HG03064 (cell line): ENCODE data around the gene KLK6.
"Not testable (repeated sequence)": the region's sequence is repeated elsewhere in the genome, so short reads cannot be mapped to it uniquely, and the experiment has no call there.

Experiments
- ATAC-seq: cut with Tn5 transposase; IDR thresholded peaks from one replicate; pipeline ENCODE4 v1.9.1; 2021; ENCODE audit warnings: low read depth; ENCODE audit not compliant: unreplicated experiment

The KLK6 gene

GRCh38 chr19:50994129-50994528 lies 24.7 kb upstream of the KLK6 start:
- ATAC-seq = no peak

- no peak for ATAC-seq
Observed at GRCh38 chr19:50992666-50993035, 23.3 kb upstream of the KLK6 start.

- ATAC-seq = not testable (repeated sequence)
Observed at GRCh38 chr19:50984416-50984815, 15.0 kb upstream of the KLK6 start.

- no peak for ATAC-seq
Observed at GRCh38 chr19:50983625-50984292, 14.4 kb upstream of the KLK6 start, which contains the start of gene KLK7. KLK7 (minus strand) TSS chr19:50983917; CDS start chr19:50982399, 1,518 bp downstream.

GRCh38 chr19:50982186-50982585 lies 12.8 kb upstream of the KLK6 start:
- no peak for ATAC-seq

GRCh38 chr19:50981587-50982146 lies 12.3 kb upstream of the KLK6 start:
- ATAC-seq = no peak

GRCh38 chr19:50980208-50980607 lies 10.8 kb upstream of the KLK6 start:
- ATAC-seq = no peak

GRCh38 chr19:50979758-50980157 lies 10.4 kb upstream of the KLK6 start:
- ATAC-seq = no peak

GRCh38 chr19:50978772-50979390 lies 9.5 kb upstream of the KLK6 start:
- no peak for ATAC-seq

- ATAC-seq = no peak
Observed at GRCh38 chr19:50977626-50978025, 8.2 kb upstream of the KLK6 start.

- ATAC-seq = no peak
Observed at GRCh38 chr19:50975766-50976165, 6.4 kb upstream of the KLK6 start.

GRCh38 chr19:50974702-50975556 lies 5.5 kb upstream of the KLK6 start:
- ATAC-seq = no peak

- ATAC-seq = no peak
Observed at GRCh38 chr19:50972795-50973376, 3.5 kb upstream of the KLK6 start.

- not testable (repeated sequence) for ATAC-seq
Observed at GRCh38 chr19:50969810-50970209, 419 bp upstream of the KLK6 start.

- no peak for ATAC-seq
Observed at GRCh38 chr19:50968716-50969412, 527 bp downstream of the KLK6 start.

- ATAC-seq = no peak
Observed at GRCh38 chr19:50967929-50968715, 1.3 kb downstream of the KLK6 start.

- ATAC-seq = no peak
Observed at GRCh38 chr19:50964266-50964665, 5.1 kb downstream of the KLK6 start.

GRCh38 chr19:50963381-50963780 lies 6.0 kb downstream of the KLK6 start:
- ATAC-seq = no peak

GRCh38 chr19:50962245-50962644 lies 7.1 kb downstream of the KLK6 start:
- no peak for ATAC-seq
